ENCODE measurements around the gene GPC6. TPM values are rescaled to one million over a fixed set of nuclear protein-coding genes. Genes with fewer than 3 reads are reported as not detected.
A peak's percentile ranks its signal among the peaks of the same experiment; 100 is the strongest.

Gene GPC6
- polyA plus RNA-seq, 1 of the 3 experiments (the other 2 are of a cell fraction): 6.7 TPM

- Histone ChIP-seq H3K4me3 (ENCODE audit: low read depth in 2 of 2, low read length in 1 of 2) (no peak overlapping the region), H3K4me1 (ENCODE audit: control insufficient read depth in 1 of 2, insufficient read depth in 2 of 2, low read depth in 1 of 2, low read length in 1 of 2) (peaks cover 6 to 18% of the 10 kb centered on the region in 2 experiments; a peak in 3 of 4 replicates), H3K9me3 (no peaks in the 10 kb centered on the region), H3K4me2 (no peak overlapping the region), H3K9ac (no peak overlapping the region), H4K20me1 (ENCODE audit: insufficient read depth) (no peaks in the 10 kb centered on the region), H3K27ac (ENCODE audit: low read depth in 2 of 2, low read length in 1 of 2) (no peak overlapping the region), H3F3A (replicated peaks; ENCODE audit: insufficient read depth) (no peaks in the 10 kb centered on the region), H3K79me2 (ENCODE audit: insufficient read depth) (no peaks in the 10 kb centered on the region), H2AFZ (ENCODE audit: low read depth) (no peak overlapping the region), H3K9me2 (no peaks in the 10 kb centered on the region), H3K27me3 (ENCODE audit: insufficient read depth) (no peaks in the 10 kb centered on the region), H3K36me3 (replicated peaks in 1 of 2; ENCODE audit: control insufficient read depth in 1 of 2, insufficient read depth in 2 of 2, low read length in 1 of 2) (no peaks in the 10 kb centered on the region)
- no peak for TF ChIP-seq TAF1 (IDR thresholded peaks at IDR 0.05; ENCODE audit: borderline replicate concordance, low read depth, low read length)
- TF ChIP-seq, protein P1, sequence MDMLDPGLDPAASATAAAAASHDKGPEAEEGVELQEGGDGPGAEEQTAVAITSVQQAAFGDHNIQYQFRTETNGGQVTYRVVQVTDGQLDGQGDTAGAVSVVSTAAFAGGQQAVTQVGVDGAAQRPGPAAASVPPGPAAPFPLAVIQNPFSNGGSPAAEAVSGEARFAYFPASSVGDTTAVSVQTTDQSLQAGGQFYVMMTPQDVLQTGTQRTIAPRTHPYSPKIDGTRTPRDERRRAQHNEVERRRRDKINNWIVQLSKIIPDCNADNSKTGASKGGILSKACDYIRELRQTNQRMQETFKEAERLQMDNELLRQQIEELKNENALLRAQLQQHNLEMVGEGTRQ (IDR thresholded peaks at IDR 0.05; ENCODE audit: borderline replicate concordance, low read depth, low read length): no peak
- TF ChIP-seq SIN3A (IDR thresholded peaks at IDR 0.05; ENCODE audit: borderline replicate concordance, low read depth, low read length): no peak
- 0 out of 2 replicates have a peak, but pooled peaks have one; percentile 61 for TF ChIP-seq RCOR1 (IDR thresholded peaks at IDR 0.05; ENCODE audit: low read length)
- TF ChIP-seq EZH2phosphoT487 (IDR thresholded peaks at IDR 0.05; ENCODE audit: borderline replicate concordance, low read depth): no peak
- no peak for TF ChIP-seq RXRA (IDR thresholded peaks at IDR 0.05; ENCODE audit: borderline replicate concordance, low read depth)
- TF ChIP-seq GATA2 (CRISPR knock-in tag; IDR thresholded peaks at IDR 0.05): peak; percentile 82
- 0 out of 2 replicates have a peak, but pooled peaks have one; percentile 4 for TF ChIP-seq RAD21 (IDR thresholded peaks at IDR 0.05; ENCODE audit: low read length)
- TF ChIP-seq MAX (IDR thresholded peaks at IDR 0.05; ENCODE audit: low read depth): no peak
- TF ChIP-seq EP300 (IDR thresholded peaks at IDR 0.05; ENCODE audit: borderline replicate concordance in 1 of 2, low read depth in 1 of 2, low read length in 1 of 2): peak in 1 of 2 experiments; percentile 35; a peak in 1 of 4 replicates
- ChIA-PET POLR2A (no interaction called here), CTCF (interaction anchor here (0.9 to 1.0 kb wide), 2 partner anchors 56 to 76 kb away, joined by 3 to 4 read pairs; no protein-coding TSS in a partner anchor)
- WGBS (ENCODE audit: low lambda C conversion rate): 76% methylated on average over 4 of the region's 4 CpGs
- DNase-seq: peak; percentile 28
Observed at GRCh38 chr13:93283255-93283654, 56.6 kb downstream of the GPC6 start.

DNA sequence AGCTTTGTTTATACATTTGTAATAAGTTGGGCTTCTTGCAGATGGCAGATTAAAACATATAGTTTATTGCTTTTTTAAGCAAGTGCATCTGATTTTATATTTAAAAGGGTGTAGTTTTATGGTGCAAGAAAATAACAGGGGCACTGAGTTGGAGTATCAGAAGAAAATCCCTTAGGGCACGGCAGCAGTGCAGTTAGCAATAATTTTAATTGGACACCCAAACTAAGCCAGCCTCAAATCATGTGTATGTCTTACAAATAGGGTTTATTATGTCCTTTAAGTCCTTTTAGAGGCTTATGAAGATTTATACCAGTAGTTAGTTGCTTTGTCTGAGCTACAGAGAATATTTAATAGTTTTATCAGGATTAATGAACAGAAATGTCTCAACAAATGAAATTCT lies 57.5 kb downstream of the GPC6 start:
- Histone ChIP-seq H3K79me2 (ENCODE audit: insufficient read depth) (no peaks in the 10 kb centered on the region), H3F3A (replicated peaks; ENCODE audit: insufficient read depth) (peaks cover under 1% of the 10 kb centered on the region), H3K4me1 (ENCODE audit: control insufficient read depth in 1 of 2, insufficient read depth in 2 of 2, low read depth in 1 of 2, low read length in 1 of 2) (peaks cover 6 to 18% of the 10 kb centered on the region in 2 experiments; a peak in 3 of 4 replicates), H3K9me2 (no peaks in the 10 kb centered on the region), H3K9me3 (no peaks in the 10 kb centered on the region), H3K27me3 (ENCODE audit: insufficient read depth) (no peaks in the 10 kb centered on the region), H3K4me3 (ENCODE audit: low read depth in 2 of 2, low read length in 1 of 2) (no peak overlapping the region), H3K4me2 (no peak overlapping the region), H3K27ac (ENCODE audit: low read depth in 2 of 2, low read length in 1 of 2) (no peak overlapping the region), H2AFZ (ENCODE audit: low read depth) (no peak overlapping the region), H3K36me3 (replicated peaks in 1 of 2; ENCODE audit: control insufficient read depth in 1 of 2, insufficient read depth in 2 of 2, low read length in 1 of 2) (no peaks in the 10 kb centered on the region), H4K20me1 (ENCODE audit: insufficient read depth) (no peaks in the 10 kb centered on the region), H3K9ac (no peak overlapping the region)
- POLR2A ChIA-PET: no interaction called here
- DNase-seq: no peak
- TF ChIP-seq CHD2 (IDR thresholded peaks at IDR 0.05; ENCODE audit: low read length, partially characterized antibody): no peak
- no peak for TF ChIP-seq POLR2AphosphoS5 (IDR thresholded peaks at IDR 0.05; ENCODE audit: low read depth, low read length)
- TF ChIP-seq RXRA (IDR thresholded peaks at IDR 0.05; ENCODE audit: borderline replicate concordance, low read depth): no peak
- no peak for TF ChIP-seq EZH2phosphoT487 (IDR thresholded peaks at IDR 0.05; ENCODE audit: borderline replicate concordance, low read depth)
- TF ChIP-seq RAD21 (IDR thresholded peaks at IDR 0.05; ENCODE audit: low read length): no peak
- CTCF ChIA-PET: no interaction called here
- WGBS (ENCODE audit: low lambda C conversion rate): 74% methylated on average over 1 of the region's 1 CpG
